GM18520 (cell line): ENCODE data around the gene MACROD2.
"Not testable (repeated sequence)": the region's sequence is repeated elsewhere in the genome, so short reads cannot be mapped to it uniquely, and the experiment has no call there.

ENCODE experiments used
- ATAC-seq: cut with Tn5 transposase; IDR thresholded peaks from one replicate; pipeline ENCODE4 v1.9.1; 2021; ENCODE audit not compliant: unreplicated experiment

MACROD2 gene

DNA sequence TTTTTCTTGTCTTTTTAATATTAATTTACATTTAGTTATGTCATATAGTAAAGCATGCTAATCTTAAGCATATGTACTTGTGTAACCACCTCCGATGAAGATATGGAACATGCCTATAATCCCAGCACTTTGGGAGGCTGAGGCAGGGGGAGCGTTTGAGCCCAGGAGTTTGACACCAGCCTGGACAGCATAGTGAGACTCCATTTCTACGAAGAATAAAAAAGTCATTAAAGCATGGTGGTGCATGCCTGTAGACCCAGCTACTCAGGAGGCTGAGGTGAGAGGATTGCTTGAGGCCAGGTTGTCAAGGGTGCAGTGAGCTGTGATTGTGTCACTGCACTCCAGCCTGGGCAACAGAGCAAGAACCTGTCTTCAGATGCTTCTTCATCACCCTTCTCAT lies 970.9 kb downstream of the MACROD2 start:
- ATAC-seq: no peak

DNA sequence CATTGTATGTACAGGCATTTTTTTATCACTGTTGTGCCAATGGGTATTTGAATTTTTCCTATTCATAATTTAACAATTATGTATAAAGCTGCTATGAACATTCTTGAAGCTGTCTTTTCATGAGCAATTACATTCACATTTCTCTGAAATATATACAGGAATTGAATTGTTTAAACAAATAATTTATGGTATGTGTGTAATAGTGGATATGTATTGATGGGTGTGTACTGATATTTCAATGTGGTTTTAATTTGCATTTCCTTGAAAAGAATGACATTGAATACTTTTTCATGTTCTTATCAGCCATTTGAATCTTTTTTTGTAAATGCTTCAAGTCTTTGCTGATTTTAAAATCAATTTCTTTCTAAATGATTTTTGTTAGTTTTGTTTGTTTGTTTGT lies 971.5 kb downstream of the MACROD2 start:
- no peak for ATAC-seq

DNA sequence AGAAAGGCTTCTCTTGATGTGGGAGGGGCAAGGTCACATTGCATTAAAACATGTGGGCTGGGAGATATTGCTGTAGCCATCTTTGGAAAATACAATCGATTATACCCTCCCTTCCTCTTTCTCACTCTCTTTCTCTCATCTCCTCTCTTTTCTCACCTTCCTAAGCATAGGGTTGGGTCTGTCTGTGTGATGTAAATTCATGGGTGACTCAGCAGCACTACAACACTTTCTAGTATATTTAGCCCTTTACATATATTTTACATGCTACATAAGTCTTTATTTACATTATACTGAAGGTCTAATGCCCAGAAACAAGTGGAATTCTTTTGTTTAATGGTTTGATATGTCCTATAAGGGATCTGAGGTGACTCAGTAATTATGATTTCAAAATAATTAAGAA lies 976.9 kb downstream of the MACROD2 start:
- ATAC-seq: no peak

DNA sequence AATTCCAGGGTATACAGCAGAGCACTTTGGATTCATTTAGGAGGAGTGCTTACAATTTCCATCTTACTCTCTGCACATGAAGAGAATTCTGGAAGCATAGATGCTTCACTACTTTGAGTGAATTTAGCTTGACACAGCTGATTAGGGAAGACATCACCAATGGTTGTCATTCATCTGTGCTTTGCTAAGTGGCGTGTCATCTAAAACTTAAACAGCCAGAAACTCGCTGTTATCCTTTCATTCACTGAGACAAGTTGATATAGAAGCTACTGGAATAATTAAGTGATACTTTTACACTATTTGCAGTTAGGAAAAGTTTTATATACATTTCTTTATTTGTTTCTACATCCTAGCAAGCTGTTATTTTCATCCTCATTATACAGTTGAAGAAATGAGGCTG lies 977.4 kb downstream of the MACROD2 start:
- no peak for ATAC-seq

DNA sequence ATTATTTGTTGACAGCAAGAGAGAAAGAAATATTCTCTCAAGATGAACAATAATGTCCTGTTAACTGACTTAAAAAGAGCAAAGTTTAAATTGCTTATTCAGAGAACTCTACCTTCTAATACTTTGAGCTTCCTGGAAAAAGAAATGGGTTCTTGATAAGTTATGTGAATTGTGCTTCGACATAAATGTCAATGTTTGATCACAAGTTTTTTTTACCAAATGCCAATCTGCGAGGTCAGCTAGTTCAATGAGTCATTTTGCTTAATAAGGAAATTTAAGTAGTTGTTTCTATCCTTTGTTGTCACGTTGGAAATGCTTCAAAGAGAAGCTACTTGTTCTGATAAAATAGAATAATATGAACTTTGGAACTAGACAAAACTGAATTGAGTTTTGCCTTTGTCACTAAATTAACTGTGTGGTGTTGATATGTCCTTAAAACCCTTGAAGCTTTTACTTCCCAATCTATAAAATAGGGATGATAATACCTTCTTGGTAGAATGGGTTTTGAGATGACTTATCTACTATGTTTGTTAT lies 984.2 kb downstream of the MACROD2 start:
- no peak for ATAC-seq

DNA sequence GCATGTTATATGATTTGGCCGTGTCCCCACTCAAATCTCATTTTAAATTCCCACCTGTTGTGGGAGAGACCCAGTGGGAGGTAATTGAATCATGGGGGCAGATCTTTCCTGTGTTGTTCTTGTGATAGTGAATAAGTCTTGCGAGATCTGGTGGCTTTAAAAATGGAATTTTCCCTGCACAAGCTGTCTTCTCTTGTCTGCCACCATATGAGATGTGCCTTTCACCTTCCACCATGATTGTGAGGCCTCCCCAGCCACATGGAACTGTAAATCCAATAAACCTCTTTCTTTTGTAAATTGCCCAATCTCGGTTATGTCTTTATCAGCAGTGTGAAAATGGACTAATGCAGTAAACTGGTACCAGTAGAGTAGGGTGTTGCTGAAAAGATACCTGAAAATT lies 986.2 kb downstream of the MACROD2 start:
- ATAC-seq: not testable (repeated sequence)

DNA sequence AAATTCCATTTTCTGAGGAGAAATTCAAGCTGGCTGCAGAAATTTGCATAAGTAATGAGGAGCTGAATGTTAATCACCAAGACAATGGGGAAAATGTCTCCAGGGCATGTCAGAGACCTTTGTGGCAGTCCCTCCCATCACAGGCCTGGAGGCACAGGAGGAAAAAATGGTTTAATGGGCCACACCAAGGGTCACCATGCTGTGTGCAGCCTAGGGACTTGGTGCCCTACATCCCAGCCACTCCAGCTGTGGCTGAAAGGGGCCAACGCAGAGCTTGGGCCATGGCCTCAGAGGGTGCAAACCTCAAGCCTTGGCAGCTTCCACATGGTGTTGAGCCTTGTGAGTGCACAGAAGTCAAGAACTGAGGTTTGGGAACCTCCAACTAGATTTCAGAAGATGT lies 987.0 kb downstream of the MACROD2 start:
- ATAC-seq: not testable (repeated sequence)

DNA sequence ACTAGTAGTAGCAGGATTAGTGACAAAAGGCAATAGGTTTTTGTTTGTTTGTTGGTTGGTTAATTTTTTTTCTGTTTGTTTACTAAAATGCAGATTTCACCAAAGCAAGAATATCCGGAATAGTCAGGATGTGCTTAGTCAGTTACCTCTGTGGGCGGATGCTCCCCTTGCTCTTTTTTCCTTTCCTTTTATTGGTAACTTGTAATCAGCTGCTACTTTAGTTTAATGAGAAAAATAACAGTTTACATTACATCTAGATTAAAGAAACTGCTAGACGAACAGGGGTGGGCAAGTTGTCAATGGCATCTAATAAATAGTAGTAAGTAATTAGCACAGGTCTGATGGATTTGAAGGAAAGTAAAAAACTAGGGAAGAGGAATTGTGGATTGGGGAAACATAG lies 989.0 kb downstream of the MACROD2 start:
- no peak for ATAC-seq

DNA sequence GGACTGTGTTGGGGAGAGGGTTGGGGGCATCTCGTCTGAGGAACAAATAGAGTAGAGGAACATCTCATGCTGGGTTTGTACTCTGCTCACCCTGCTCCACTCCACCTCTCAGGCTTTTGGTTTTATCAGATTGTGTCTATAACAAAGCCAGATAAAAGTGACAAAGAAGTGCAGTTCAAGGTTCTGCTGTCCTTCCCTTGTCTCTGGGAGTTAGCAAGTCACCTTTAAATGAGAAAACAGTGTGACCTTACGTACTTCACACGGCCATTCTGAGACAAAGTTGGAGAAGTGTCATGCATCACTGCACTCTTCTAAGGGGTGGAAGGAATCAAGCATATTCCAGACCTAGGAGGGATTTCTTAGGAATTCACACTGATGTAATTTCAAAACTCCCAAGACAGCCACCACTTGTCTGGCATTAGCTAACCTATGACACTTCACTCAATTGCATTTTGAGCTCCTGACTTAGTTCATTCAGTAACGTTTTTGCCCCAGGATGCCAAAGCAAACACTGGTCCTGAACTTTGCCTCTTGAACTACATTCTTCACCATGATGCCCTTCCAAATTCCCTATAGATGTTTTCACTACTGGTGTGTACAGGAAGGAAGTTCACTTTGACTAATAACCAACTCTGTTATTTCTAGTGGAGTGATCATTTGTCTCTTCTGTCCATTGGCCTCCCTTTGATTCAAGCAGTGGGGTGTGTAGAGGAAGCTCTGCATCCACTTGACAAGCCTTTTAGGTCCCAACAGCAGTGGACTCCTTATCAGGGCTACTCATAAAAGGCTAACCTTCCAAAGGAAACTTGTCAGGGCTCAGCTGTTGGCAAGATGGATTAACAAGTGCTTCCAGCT lies 989.7 kb downstream of the MACROD2 start:
- ATAC-seq: no peak

DNA sequence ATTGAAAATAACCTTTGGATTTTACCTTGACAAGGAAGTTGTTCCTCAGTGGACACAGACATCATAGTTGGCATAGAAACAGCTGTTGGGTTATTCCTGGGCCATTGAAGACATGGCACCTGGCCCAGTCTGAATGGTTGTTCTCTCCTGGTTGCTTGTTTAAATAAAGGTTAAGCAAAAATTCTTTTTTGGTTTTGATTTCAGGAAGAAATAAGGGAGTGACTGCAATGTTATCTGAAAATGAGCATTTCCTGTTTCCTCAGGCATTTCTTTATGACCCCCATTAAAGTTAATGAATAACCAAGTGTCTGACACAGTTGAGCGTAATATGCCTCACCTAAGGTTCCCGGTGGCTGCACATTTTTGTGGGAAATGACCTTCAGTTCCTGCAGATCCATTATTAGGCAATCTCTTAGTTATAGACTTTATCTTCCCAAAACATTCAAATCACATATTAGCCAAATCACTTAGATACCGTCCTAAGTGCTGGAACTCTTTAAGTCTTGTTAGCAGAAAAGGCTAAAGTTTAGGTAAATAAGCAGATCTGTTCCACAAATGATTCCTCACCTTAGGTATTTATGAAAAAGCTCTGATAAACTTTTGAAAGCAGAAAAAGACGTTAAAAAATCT lies 990.8 kb downstream of the MACROD2 start:
- no peak for ATAC-seq

DNA sequence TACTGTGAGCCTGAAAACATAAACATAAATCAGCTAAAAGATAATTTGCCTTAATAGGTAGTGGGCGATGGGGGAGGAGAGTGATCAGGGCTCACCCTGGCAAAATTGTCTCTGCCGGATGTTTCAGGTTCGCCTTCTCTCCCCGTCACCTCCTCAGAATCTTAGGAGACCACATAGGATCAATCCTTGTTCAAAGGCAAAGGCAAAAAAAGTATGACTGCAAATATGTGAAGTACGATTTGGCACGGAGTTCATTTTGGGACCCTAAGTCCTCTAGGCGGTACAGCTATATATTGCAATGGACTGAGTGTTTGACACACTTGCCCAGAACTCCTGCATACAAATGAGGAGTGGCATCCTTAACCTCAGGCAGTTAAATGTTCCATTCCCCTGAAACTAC lies 991.3 kb downstream of the MACROD2 start:
- ATAC-seq: no peak

DNA sequence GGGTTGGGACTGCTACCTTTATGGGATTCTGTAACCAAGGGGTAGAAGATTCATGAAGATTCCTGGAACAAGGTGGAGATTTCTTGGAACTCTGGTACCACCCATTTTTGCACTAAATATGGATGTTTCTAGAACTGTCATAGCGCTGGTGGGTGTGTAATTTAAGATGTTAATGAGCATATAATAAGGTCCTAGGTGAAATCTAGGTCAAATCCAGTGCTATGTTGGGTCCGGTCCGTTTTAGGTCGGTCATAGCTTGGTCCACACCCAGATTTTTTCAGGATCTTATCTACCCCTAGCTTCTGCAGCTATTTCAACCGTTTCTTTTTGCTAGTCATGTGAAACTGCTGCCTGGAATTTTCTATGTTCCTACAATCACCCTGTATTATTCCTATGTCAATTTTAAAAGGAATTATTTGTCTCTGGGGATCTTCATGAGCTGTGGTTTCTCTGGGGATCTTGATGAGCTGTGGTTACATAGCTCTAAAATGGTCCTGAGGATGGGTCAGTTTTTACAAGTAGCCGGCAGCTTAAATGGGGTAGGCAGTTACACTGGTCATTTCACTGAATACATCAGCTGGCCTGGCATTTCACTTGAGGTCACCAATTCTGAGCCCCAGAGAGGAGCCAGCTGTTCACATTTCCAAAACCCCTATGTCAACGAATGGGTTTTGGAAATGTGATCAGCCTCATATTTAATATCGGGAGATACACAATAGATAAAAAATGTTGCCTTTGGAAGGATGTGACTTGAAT lies 994.4 kb downstream of the MACROD2 start:
- no peak for ATAC-seq

DNA sequence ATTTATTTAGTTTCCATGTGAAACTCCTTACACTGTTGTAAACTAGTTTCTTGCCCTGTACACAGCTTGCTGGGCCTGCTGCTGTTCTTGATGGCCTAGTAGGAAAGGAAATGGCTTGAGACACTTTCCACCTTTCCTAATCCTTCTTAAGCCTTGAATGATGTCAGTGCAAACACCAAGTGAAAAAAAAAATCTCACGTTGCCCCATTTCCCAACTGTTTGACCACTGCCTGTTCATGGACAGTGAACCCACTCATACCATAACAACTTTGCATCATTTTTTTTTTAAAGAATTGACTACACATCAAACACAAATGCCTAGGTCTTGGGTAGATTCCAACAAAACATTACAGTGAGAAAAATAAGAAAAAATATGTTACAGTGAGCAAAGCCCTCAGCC lies 995.7 kb downstream of the MACROD2 start:
- no peak for ATAC-seq

DNA sequence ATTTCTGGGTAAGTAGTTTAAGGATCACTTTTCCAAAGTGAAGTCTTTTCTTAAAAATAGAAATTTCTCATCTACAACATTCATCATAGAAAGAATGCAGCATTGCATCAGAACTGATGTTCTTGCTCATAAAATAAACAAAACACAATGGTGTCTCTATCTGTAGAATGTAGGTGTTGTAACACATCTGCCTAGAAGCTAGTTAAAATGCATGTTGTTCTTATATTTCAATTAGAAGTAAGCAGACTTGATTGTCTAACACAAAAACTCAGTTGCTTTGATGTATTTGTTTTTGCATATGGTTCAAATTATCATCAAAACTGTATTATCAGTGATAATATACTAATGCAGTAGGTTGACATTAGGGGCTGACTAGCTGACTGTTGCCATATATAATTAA lies 996.8 kb downstream of the MACROD2 start:
- no peak for ATAC-seq

DNA sequence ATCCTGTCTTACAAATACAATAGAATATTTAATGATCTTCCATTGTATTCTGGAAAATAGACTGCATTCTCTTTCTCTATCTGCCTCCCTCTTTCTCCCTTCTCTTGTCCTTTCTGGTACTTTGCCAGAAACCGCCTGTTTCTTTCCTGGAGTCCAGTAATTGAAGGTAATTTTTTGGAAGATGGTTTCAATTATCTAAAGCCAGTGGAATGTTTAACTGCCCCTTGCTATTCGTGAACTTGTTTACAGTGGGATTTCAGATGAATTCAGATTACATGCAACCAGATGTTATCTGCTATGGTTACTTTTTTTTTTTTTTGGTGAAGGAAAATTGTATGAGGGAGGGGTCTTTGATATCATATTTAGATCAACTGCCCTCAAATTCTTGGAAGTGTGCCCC lies 997.6 kb downstream of the MACROD2 start:
- no peak for ATAC-seq

DNA sequence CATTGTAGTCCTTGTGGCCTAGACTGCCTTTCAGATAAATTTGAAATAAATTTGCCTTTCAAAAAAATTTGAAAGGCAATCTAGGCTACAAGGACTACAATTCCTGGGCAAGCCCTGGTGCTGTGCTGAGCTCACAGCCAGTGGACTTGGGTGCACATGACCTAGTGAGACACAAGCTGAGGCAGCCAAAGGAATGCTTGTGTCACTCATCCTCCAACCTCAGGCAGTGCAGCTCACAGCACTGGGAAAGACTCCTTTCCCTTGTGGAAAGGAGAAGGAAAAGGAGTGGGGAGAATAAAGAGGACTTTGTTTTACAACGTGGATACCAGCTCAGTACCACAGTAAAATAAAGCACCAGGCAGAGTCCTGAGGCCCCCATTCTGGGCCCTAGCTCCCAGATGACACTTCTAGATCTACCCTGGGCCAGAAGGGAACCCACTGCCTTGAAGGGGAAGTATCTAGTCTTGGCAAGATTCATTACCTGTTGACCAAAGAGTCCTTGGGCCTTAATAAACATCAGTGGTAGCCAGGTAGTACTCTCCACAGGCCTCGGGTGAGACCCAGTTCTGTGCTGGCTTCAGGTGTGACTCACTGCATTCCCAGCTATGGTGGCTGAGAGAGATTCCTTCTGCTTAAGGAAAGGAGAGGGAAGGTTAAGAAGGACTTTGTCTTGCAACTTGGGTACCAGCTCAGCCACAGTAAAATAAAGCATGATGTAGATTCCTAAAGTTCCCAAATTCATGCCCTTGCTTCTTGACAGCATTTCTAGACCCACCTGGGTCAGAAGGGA lies 1001.8 kb downstream of the MACROD2 start:
- no peak for ATAC-seq

DNA sequence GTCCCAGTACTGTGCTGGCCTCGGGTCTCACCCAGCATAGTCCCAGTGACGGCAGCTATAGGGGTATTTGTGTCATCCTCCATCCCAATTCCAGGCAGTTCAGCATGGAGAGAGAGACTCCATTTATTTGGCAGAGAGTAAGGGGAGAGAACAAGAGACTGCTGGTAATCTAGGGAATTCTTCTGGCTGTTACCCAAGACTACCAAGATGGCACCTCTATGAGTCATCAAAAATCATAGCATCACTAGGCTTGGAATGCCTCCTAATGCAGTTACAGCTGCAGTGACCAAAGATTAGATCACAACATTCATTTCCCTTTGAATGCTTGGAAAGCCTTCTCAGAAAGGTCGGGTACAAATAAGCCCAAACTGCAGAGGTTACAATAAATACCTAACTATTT lies 1002.5 kb downstream of the MACROD2 start:
- ATAC-seq: no peak

DNA sequence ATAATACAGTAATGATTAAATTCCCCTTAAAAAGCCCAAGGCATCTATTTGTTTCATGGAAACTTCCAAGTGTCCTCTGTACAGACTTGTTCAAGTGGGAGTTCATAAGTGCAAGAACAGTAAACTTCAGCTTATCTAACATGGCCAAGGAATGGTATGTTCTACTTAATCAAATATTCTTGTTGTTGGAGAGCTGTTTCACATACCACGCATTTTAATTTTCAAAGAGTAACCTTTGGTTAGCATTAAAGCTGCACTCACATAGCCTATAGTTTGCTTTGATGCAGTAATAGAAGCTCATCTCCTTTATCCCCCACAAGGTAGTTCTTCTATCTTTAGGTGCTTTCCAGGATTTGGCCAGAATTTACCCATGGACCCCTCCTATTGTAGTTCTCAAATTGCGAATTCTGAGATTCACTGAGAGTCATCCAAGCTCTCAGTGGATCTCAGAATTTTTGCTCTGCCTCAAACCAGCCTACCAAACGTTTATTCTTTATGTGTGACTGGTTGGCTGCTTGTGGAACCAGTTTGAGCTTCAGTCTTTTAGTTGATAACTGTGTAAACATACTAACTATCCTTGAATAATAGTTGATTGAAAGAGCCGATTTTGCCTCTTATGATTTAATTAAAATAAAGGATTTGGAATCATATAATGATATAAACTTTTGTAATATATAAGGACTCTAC lies 1010.1 kb downstream of the MACROD2 start:
- no peak for ATAC-seq

DNA sequence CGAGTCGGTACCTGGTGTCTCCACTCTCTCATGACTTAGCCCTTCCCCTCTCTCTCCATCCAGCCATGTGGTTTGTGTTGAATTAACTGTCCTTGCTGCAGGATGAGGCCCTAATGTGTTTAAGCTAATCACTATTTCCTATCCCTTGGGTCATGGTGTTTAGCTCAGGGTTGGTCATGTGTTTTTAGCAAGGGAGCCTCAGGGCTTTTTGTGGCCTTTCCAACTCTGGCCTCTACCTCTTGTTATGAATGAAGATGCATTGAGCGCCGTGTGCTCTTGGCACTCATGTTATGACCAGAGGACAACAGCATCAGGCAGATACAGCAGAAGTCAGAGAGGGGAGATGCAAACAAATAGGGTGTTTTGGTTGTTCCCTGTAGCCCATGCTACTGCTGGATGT lies 1016.3 kb downstream of the MACROD2 start:
- no peak for ATAC-seq

DNA sequence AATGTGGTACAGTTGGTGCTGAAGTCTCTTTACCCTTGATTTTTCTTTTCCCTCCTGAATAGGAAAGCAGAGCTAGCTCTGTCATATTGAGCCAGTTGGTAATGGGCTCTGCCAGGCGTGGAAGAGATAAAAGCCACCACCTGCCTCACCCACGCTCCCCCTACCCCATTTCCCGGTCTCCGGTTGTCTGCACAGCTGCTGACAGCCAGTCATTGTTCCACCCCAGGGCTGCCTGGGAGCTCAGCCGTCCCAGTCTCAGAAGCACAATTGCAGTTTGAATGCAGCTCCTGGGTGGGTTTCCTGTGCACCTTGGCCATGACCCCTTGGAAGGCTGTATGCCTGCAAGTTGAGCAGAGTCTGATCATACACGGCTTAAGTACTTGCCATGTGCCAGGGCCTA lies 1017.2 kb downstream of the MACROD2 start:
- no peak for ATAC-seq
